HG02981 (cell line): ENCODE results near the gene SPINK13.
"Not testable (repeated sequence)": the region's sequence is repeated elsewhere in the genome, so short reads cannot be mapped to it uniquely, and the experiment has no call there.

Experiments
- ATAC-seq: cut with Tn5 transposase; IDR thresholded peaks from one replicate; pipeline ENCODE4 v1.9.1; 2021; ENCODE audit warnings: mild to moderate bottlenecking, moderate library complexity; ENCODE audit not compliant: unreplicated experiment

Gene SPINK13

GRCh38 chr5:148268566-148268965 lies at the start of gene SPINK13:
Gene SPINK13, plus strand, starts transcription at chr5:148268794. Its CDS starts 1,279 bp downstream, at chr5:148270073.
- no peak for ATAC-seq

- ATAC-seq = no peak
These were observed 47.1 kb upstream of the SPINK13 start for GRCh38 chr5:148221508-148221907.

- no peak for ATAC-seq
These were observed 44.4 kb upstream of the SPINK13 start for GRCh38 chr5:148224117-148224742.

GRCh38 chr5:148228392-148228984 lies 40.1 kb upstream of the SPINK13 start:
- no peak for ATAC-seq

- no peak for ATAC-seq
These were observed 38.8 kb upstream of the SPINK13 start for GRCh38 chr5:148229840-148230239.

- no peak for ATAC-seq
These were observed 38.4 kb upstream of the SPINK13 start for GRCh38 chr5:148230240-148230639.

- ATAC-seq = no peak
These were observed 30.7 kb upstream of the SPINK13 start for GRCh38 chr5:148237785-148238417.

GRCh38 chr5:148238418-148238794 lies 30.2 kb upstream of the SPINK13 start, which contains the start of gene MARCOL:
Gene MARCOL, plus strand, starts transcription at chr5:148238525. Its CDS starts 73 bp downstream, at chr5:148238598.
- ATAC-seq = no peak

- ATAC-seq = no peak
These were observed 19.7 kb upstream of the SPINK13 start for GRCh38 chr5:148248894-148249293.

- no peak for ATAC-seq
These were observed 13.1 kb upstream of the SPINK13 start for GRCh38 chr5:148255456-148255855.

GRCh38 chr5:148259288-148259687 lies 9.3 kb upstream of the SPINK13 start:
- ATAC-seq = no peak

GRCh38 chr5:148261221-148261620 lies 7.4 kb upstream of the SPINK13 start:
- ATAC-seq = no peak

GRCh38 chr5:148267962-148268361 lies 632 bp upstream of the SPINK13 start:
- no peak for ATAC-seq

- ATAC-seq = not testable (repeated sequence)
These were observed 6.5 kb downstream of the SPINK13 start for GRCh38 chr5:148275129-148275528.

GRCh38 chr5:148280893-148281292 lies 12.3 kb downstream of the SPINK13 start:
- not testable (repeated sequence) for ATAC-seq

- ATAC-seq = not testable (repeated sequence)
These were observed 12.7 kb downstream of the SPINK13 start for GRCh38 chr5:148281336-148281735.

GRCh38 chr5:148290271-148291195 lies 21.9 kb downstream of the SPINK13 start:
- no peak for ATAC-seq

- ATAC-seq = no peak
These were observed 29.1 kb downstream of the SPINK13 start for GRCh38 chr5:148297731-148298130.

- no peak for ATAC-seq
These were observed 37.9 kb downstream of the SPINK13 start for GRCh38 chr5:148306446-148306845.

GRCh38 chr5:148309019-148309418 lies 40.4 kb downstream of the SPINK13 start:
- no peak for ATAC-seq

- ATAC-seq = no peak
These were observed 41.2 kb downstream of the SPINK13 start for GRCh38 chr5:148309746-148310145.
